Kidney capillary endothelial cell (primary cell): ENCODE measurements around the gene TNS4.
"Not testable (repeated sequence)": the region's sequence is repeated elsewhere in the genome, so short reads cannot be mapped to it uniquely, and the experiment has no call there.

Source experiments
- DNase-seq: peaks from one replicate; pipeline ENCODE4 v3.0.0-alpha.2; 2018; ENCODE audit warnings: low spot score

The TNS4 gene, protein sequence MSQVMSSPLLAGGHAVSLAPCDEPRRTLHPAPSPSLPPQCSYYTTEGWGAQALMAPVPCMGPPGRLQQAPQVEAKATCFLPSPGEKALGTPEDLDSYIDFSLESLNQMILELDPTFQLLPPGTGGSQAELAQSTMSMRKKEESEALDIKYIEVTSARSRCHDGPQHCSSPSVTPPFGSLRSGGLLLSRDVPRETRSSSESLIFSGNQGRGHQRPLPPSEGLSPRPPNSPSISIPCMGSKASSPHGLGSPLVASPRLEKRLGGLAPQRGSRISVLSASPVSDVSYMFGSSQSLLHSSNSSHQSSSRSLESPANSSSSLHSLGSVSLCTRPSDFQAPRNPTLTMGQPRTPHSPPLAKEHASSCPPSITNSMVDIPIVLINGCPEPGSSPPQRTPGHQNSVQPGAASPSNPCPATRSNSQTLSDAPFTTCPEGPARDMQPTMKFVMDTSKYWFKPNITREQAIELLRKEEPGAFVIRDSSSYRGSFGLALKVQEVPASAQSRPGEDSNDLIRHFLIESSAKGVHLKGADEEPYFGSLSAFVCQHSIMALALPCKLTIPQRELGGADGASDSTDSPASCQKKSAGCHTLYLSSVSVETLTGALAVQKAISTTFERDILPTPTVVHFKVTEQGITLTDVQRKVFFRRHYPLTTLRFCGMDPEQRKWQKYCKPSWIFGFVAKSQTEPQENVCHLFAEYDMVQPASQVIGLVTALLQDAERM

GRCh38 chr17:40501499-40501911 is at the start of gene TNS4:
Gene TNS4, minus strand, starts transcription at chr17:40501623. Its CDS starts 5,198 bp downstream, at chr17:40496425.
- no peak for DNase-seq

DNA sequence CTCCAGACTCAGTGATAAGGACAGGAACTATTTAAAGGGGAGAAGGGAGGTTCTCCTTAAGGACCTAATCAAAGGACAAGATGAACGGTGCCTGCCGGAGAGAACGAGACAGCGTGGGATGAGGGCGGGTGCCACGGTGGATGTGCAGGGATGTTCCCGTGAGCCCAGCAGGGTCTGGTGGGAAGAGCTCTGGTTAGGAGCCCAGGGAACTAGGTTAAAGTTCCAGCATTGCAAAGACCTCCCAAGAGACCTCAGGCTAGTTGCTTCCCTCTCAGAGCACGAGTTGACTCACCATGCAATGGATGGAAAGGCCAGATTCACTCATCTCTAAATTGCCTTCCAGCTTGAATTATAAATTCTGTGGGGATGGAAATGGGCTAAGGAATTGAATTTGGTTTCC is 49.2 kb upstream of the TNS4 start:
- DNase-seq: no peak

GRCh38 chr17:40548982-40549685 is 47.7 kb upstream of the TNS4 start:
- peak; percentile 30 for DNase-seq

- DNase-seq: no peak
Measured at GRCh38 chr17:40548491-40548981, 47.1 kb upstream of the TNS4 start.

DNA sequence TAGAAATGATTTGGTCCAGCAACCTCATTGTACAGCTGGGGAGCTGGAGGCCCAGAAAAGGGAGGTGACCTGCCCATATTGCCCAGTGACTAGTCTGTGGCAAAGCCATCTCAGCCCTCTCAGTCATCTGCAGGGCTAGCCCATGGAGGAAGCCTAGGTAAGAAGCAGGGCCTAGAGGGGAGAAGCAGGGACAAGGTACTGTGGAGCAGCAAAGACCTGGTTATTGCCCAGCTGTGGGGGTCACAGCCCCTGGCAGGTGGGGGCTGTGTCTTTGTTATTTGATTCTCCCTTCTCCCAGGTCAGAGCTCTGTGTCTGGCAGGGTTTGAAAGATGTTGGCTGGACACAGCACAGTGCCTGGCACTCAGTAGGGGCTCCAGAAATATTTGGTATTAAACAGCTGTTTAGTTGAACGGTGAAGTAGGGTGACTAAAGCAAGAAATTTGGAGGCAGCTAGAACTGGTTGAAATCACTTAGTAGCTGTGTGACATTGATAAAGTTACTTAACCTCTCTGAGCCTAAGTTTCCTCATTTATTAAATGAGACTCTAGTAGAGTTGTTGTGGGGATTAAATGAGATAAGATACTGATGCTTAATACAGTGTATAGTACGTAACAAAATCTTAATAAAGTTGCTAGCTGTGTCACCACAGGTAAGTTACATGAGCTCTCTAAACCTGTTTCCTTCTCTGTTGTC is 46.5 kb upstream of the TNS4 start:
- no peak for DNase-seq

DNA sequence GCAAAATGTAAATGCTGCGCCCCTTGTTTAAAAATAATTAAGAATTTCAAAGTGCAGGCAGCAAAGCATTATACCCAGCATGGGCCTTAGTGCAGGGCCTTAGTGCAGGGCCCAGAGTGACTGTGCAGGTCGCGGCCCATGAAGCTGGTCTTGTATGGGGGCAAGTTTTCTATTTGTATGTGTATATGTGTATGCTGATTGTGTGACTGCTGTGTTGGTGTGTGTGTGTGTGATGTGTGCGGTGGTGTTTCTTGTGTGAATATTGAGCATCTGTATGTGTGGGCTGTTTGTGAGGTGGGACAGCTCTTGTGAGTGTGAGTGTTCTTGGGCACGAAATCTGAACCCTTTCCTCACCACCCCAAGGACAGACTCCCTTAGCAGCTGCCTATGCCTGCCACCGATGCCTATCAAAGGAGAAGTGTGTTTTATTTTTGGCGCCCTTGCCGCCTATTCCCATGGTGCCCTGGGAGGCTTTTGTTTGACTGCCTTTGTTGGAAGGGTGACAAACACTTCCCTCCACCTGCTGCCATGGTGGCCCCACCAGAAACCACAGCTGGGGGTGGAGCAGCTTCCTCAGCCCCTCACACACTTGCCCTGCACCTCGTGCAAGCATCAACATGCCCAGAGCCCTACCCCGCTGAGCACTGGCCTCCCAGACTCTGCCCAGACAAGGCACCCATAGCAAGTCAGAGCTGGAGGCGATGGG is 45.8 kb upstream of the TNS4 start:
- DNase-seq: no peak

DNA sequence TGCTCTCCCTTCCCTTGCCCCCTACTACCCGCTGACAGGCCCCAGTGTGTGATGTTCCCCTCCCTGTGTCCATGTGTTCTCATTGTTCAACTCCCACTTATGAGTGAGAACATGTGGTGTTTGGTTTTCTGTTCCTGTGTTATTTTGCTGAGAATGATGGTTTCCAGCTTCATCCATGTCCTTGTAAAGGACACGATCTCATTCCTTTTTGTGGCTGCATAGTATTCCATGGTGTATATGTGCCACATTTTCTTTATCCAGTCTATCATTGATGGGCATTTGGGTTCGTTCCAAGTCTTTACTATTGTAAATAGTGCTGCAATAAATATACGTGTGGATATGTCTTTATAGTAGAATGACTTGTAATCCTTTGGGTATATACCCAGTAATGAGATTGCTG is 45.1 kb upstream of the TNS4 start:
- not testable (repeated sequence) for DNase-seq

GRCh38 chr17:40545660-40546059 is 44.2 kb upstream of the TNS4 start:
- no peak for DNase-seq

GRCh38 chr17:40542558-40543411 is 41.4 kb upstream of the TNS4 start:
- DNase-seq: no peak

GRCh38 chr17:40541873-40542557 is 40.6 kb upstream of the TNS4 start:
- no peak for DNase-seq

- DNase-seq: no peak
Measured at GRCh38 chr17:40541060-40541872, 39.8 kb upstream of the TNS4 start.

GRCh38 chr17:40540448-40540847 is 39.0 kb upstream of the TNS4 start:
- no peak for DNase-seq

DNA sequence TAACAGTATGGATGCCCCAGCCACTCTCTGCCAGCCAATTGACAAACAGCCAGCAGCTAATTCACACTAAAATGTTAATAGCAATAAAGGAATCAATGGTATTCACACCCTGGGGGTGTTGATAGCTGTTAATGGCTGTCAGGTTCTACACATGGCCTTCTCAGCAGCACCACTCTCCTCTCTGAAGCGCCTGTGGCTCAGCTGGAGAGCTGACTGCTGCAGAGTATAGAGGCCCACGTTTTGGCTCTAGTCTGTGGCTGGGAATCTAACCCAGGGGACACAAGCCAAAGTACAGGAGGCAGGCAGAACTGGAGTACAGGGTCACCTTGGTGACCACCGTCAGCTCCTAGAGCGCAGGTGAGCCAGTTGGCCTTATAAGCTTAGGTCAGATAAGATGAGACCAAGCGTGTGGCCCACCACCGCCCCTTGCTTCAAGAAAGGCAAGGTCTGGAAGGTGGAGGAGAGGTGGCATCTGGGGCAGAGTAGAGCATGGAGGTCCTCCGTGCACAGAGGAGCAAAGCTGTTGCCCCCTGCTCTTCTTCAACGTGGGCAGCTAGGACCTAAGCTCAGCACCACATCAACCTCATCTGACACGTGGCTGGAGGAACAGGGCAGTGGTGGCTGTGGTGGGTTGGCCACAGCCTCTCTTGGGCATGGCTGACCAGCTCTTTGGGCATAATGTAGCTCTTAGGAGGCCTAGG is 38.4 kb upstream of the TNS4 start:
- no peak for DNase-seq

DNA sequence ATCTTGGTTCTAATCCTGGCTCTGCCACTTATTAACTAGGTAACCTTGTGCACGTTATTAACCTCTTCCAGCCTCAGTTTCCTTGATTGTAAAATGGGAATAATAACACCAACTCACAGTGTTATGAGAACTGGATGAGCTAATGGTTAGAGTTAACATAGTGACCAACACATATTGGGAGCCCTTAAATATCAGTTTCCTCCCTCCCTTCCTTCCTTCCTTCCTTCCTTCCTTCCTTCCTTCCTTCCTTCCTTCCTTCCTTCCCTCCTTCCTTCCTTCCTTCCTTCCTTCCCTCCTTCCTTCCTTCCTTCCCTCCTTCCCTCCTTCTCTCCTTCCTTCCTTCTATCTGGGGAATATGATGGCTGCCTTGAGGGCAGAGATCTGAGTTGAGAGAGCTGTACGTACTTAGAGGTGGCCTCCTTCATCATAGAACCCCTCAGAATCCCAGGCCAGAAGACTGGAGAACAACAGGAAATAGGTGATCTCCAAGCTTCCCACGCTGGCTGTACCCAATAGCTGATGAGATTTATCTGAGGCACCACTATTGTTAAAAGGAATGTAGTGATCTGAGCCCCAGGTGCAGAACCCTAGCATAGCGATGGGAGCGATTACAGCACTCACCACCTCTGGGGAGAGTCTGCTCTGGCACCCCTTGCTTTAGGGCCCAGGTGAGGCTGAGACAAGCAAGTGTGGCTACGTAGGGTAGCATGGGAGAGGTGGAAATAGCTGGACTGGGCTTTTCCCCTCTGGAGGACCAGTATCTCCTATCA is 37.7 kb upstream of the TNS4 start:
- no peak for DNase-seq

- DNase-seq: peak; percentile 34
Measured at GRCh38 chr17:40538019-40538935, 36.9 kb upstream of the TNS4 start.
